A673 (cell line): Measurements from ENCODE around the gene BABAM2.

Source experiments
- CTCF ChIP-seq: fragments of 300-800, 200-600 bp; sonication (generic); conservative IDR thresholded peaks from 2 replicates; pipeline ENCODE4 v1.5.1; 2017; ENCODE audit warnings: low read depth, mild to moderate bottlenecking, antibody characterized with exemption, low read length, moderate library complexity, mixed read lengths
- EZH2 ChIP-seq: fragments of 200-600 bp; sonication (generic); IDR thresholded peaks from 2 replicates; pipeline ENCODE4 v1.6.1; 2017; ENCODE audit warnings: borderline replicate concordance, low read depth, mild to moderate bottlenecking, mixed read lengths, antibody characterized with exemption, low read length; ENCODE audit not compliant: poor library complexity, severe bottlenecking

- TF ChIP-seq CTCF (no peak), EZH2 (no peak)
Observed at GRCh38 chr2:27869763-27870162, 20.8 kb upstream of the BABAM2 start.
